GM23338 (cell line): ENCODE measurements around the gene INPP5A. TPM values are rescaled to one million over a fixed set of nuclear protein-coding genes. Genes with fewer than 3 reads are reported as not detected.

Source experiments
- ATAC-seq: fragments of 200-7000 bp; cut with Tn5 transposase; 3 replicates; pipeline ENCODE4 v1.9.1; 2020
- DNase-seq: peaks from one replicate; pipeline ENCODE4 v3.0.0-alpha.2; 2015; ENCODE audit warnings: low spot score
- H2AFZ ChIP-seq: fragments of 200-600 bp; sonication (generic); 2 replicates; pipeline ENCODE4 v1.8.0; 2016; ENCODE audit warnings: antibody characterized with exemption, mild to moderate bottlenecking, moderate library complexity
- H3F3A ChIP-seq: fragments of 200-600 bp; sonication (generic); replicated peaks from 2 replicates; pipeline ENCODE4 v1.8.0; 2017; ENCODE audit warnings: antibody characterized with exemption, mixed run types, low read depth
- H3K27ac ChIP-seq: fragments of 200-600 bp; sonication (generic); 2 replicates; pipeline ENCODE4 v1.6.1; 2016; ENCODE audit warnings: low read depth
- H3K27me3 ChIP-seq: fragments of 200-600 bp; sonication (generic); 2 replicates; pipeline ENCODE4 v1.8.0; 2016; ENCODE audit warnings: mild to moderate bottlenecking, mixed run types, moderate library complexity; ENCODE audit not compliant: insufficient read depth
- H3K36me3 ChIP-seq: fragments of 200-600 bp; sonication (generic); 2 replicates; pipeline ENCODE4 v1.8.0; 2016; ENCODE audit warnings: mild to moderate bottlenecking; ENCODE audit not compliant: insufficient read depth
- H3K4me1 ChIP-seq: fragments of 200-600 bp; sonication (generic); 2 replicates; pipeline ENCODE4 v1.8.0; 2016; ENCODE audit warnings: mild to moderate bottlenecking, moderate library complexity; ENCODE audit not compliant: insufficient read depth
- H3K4me2 ChIP-seq: fragments of 200-600 bp; sonication (generic); 2 replicates; pipeline ENCODE4 v1.7.1; 2017; ENCODE audit warnings: mixed run types
- H3K4me3 ChIP-seq: fragments of 200-600 bp; sonication (generic); 2 replicates; pipeline ENCODE4 v1.6.1; 2016; ENCODE audit warnings: mixed run types
- H3K79me2 ChIP-seq: fragments of 200-600 bp; sonication (generic); replicated peaks from 2 replicates; pipeline ENCODE4 v1.8.0; 2017; ENCODE audit warnings: mild to moderate bottlenecking; ENCODE audit not compliant: insufficient read depth
- H3K9me2 ChIP-seq: fragments of 200-600 bp; sonication (generic); 2 replicates; pipeline ENCODE4 v1.8.0; 2017; ENCODE audit not compliant: insufficient read depth
- H4K20me1 ChIP-seq: fragments of 200-600 bp; sonication (generic); replicated peaks from 2 replicates; pipeline ENCODE4 v1.8.0; 2017; ENCODE audit warnings: mild to moderate bottlenecking; ENCODE audit not compliant: insufficient read depth
- H3K27ac Mint-ChIP-seq: 2 replicates; pipeline ENCODE4 v1.8.0; 2020; ENCODE audit warnings: inconsistent platforms, mild to moderate bottlenecking, moderate library complexity, mixed read lengths
- H3K27me3 Mint-ChIP-seq: 3 replicates; pipeline ENCODE4 v1.8.0; 2022; ENCODE audit warnings: low read depth, mild to moderate bottlenecking, moderate library complexity, mixed read lengths, inconsistent platforms; ENCODE audit not compliant: insufficient read depth, poor library complexity
- H3K36me3 Mint-ChIP-seq: 3 replicates; pipeline ENCODE4 v1.8.0; 2021; ENCODE audit warnings: low read depth, mild to moderate bottlenecking, inconsistent platforms, moderate library complexity, mixed read lengths
- H3K4me1 Mint-ChIP-seq: 3 replicates; pipeline ENCODE4 v1.8.0; 2020; ENCODE audit warnings: mild to moderate bottlenecking, inconsistent platforms, mixed read lengths
- H3K4me3 Mint-ChIP-seq: 3 replicates; pipeline ENCODE4 v1.8.0; 2021; ENCODE audit warnings: moderate library complexity, mild to moderate bottlenecking, inconsistent platforms, mixed read lengths
- H3K9me3 Mint-ChIP-seq: 3 replicates; pipeline ENCODE4 v1.8.0; 2020; ENCODE audit warnings: moderate library complexity, mild to moderate bottlenecking, inconsistent platforms, mixed read lengths
- CREB1 ChIP-seq: fragments of 250-450 bp; sonication (Bioruptor Pico); IDR thresholded peaks from 2 replicates; pipeline ENCODE4 v1.5.0; 2020; ENCODE audit warnings: low read depth, mild to moderate bottlenecking, moderate library complexity
- CTCF ChIP-seq, 2 experiments: fragments of 200-600 bp in 1 of 2; sonication (generic) in 1 of 2; conservative IDR thresholded peaks; 2 replicates each; pipeline versions ENCODE4 v1.5.1 to v1.6.1; 2016 to 2017; ENCODE audit warnings: antibody characterized with exemption in 2 of 2, low read depth in 2 of 2, mild to moderate bottlenecking in 2 of 2, moderate library complexity in 1 of 2
- ETS1 ChIP-seq: IDR thresholded peaks from 2 replicates; pipeline ENCODE4 v1.6.1; 2016; ENCODE audit warnings: antibody characterized with exemption
- EZH2 ChIP-seq: fragments of 200-600 bp; sonication (generic); IDR thresholded peaks from one replicate; pipeline ENCODE4 v1.8.0; 2017; ENCODE audit warnings: antibody characterized with exemption, mild to moderate bottlenecking, low read depth; ENCODE audit not compliant: unreplicated experiment
- EZH2phosphoT487 ChIP-seq: fragments of 200-600 bp; sonication (generic); IDR thresholded peaks from one replicate; pipeline ENCODE4 v1.8.1; 2018; ENCODE audit warnings: antibody characterized with exemption; ENCODE audit not compliant: unreplicated experiment
- JUNB ChIP-seq: IDR thresholded peaks from one replicate; pipeline ENCODE4 v1.6.1; 2016; ENCODE audit warnings: antibody characterized with exemption; ENCODE audit not compliant: unreplicated experiment
- NANOG ChIP-seq: IDR thresholded peaks from 2 replicates; pipeline ENCODE4 v1.6.1; 2016; ENCODE audit warnings: antibody characterized with exemption, borderline replicate concordance
- POLR2AphosphoS5 ChIP-seq: IDR thresholded peaks from 2 replicates; pipeline ENCODE4 v1.6.1; 2016; ENCODE audit warnings: antibody characterized with exemption, low read depth
- REST ChIP-seq: IDR thresholded peaks from one replicate; pipeline ENCODE4 v1.6.1; 2018; ENCODE audit warnings: antibody characterized with exemption; ENCODE audit not compliant: unreplicated experiment
- STAT1 ChIP-seq: IDR thresholded peaks from one replicate; pipeline ENCODE4 v1.6.1; 2016; ENCODE audit warnings: antibody characterized with exemption; ENCODE audit not compliant: unreplicated experiment
- ZNF114 ChIP-seq: fragments of 250-450 bp; sonication (Bioruptor Pico); IDR thresholded peaks from 2 replicates; pipeline ENCODE4 v1.5.0; 2020; ENCODE audit warnings: mild to moderate bottlenecking, moderate library complexity
- ZNF331 ChIP-seq: fragments of 250-450 bp; sonication (Bioruptor Pico); IDR thresholded peaks from 2 replicates; pipeline ENCODE4 v1.5.0; 2020; ENCODE audit warnings: low read depth, mild to moderate bottlenecking, moderate library complexity
- ZNF462 ChIP-seq: fragments of 250-450 bp; sonication (Bioruptor Pico); IDR thresholded peaks from 2 replicates; pipeline ENCODE4 v1.5.0; 2020; ENCODE audit warnings: mild to moderate bottlenecking, moderate library complexity
- polyA plus RNA-seq: library from polyadenylated mRNA; unstranded; fragments of >200 nt; fragmentation: Nextera tagmentation; extraction: Ambion mirVana; gene quantifications from 2 replicates; pipeline ENCODE4 v1.2.1, GENCODE V29; 2016
- total RNA-seq: library from RNA; depleted of rRNA; stranded (reverse); fragments of >200 nt; shearing (Covaris generic); gene quantifications from 2 replicates; pipeline ENCODE4 v1.2.3, GENCODE V29; 2014

Gene INPP5A
- total and polyA plus RNA-seq, 2 experiments from 2014 or later, result 5.9 to 40.6 TPM

GRCh38 chr10:132737390-132738048 lies 199.9 kb downstream of the INPP5A start:
- H3K27me3 Mint-ChIP-seq, result peaks cover 7% of the 10 kb centered on the region
- no peak for TF ChIP-seq ETS1
- TF ChIP-seq REST, result no peak
- no peak for TF ChIP-seq ZNF331 (CRISPR knock-in tag)
- TF ChIP-seq EZH2, result no peak
- TF ChIP-seq POLR2AphosphoS5, result no peak
- no peak for TF ChIP-seq JUNB
- TF ChIP-seq NANOG, result no peak
- TF ChIP-seq ZNF114 (CRISPR knock-in tag), result no peak
- TF ChIP-seq STAT1, result no peak
- TF ChIP-seq EZH2phosphoT487, result no peak
- no peak for TF ChIP-seq CREB1 (CRISPR knock-in tag)
- TF ChIP-seq CTCF (conservative IDR thresholded peaks at IDR 0.05; ENCODE audit: low read depth in 2 of 2), result no peak
- TF ChIP-seq ZNF462 (CRISPR knock-in tag), result no peak
- ATAC-seq, result no peak

More at GRCh38 chr10:132737390-132738048, 199.9 kb downstream of the INPP5A start:
- Histone ChIP-seq H3K79me2 (no peaks in the 10 kb centered on the region), H3F3A (no peaks in the 10 kb centered on the region), H3K27me3 (no peaks in the 10 kb centered on the region), H2AFZ (no peak overlapping the region), H3K4me1 (peaks cover 2% of the 10 kb centered on the region; the same call in 1 of the 2 replicates), H3K4me2 (no peak overlapping the region), H3K36me3 (no peaks in the 10 kb centered on the region), H3K4me3 (no peak overlapping the region), H3K27ac (no peak overlapping the region), H4K20me1 (no peaks in the 10 kb centered on the region), H3K9me2 (no peaks in the 10 kb centered on the region)
- no peaks in the 10 kb centered on the region for H3K9me3 Mint-ChIP-seq
- DNase-seq, result no peak
- no peaks in the 10 kb centered on the region for H3K36me3 Mint-ChIP-seq
- H3K4me3 Mint-ChIP-seq, result no peak overlapping the region
- no peak overlapping the region for H3K27ac Mint-ChIP-seq
- peaks cover 10% of the 10 kb centered on the region for H3K4me1 Mint-ChIP-seq
